Ascending aorta (tissue), 2 donors: ENCODE data around the gene SGMS2. TPM values are rescaled to one million over a fixed set of nuclear protein-coding genes. Genes with fewer than 3 reads are reported as not detected.

Experiments
- DNase-seq, 2 donors: peaks; one replicate each; pipeline ENCODE4 v3.0.0-alpha.2; 2019; ENCODE audit warnings: low spot score in 2 of 2
- H3K27ac ChIP-seq, 2 donors: fragments of 200-600 bp; sonication (generic); one replicate each; pipeline ENCODE4 v1.5.1; 2016 to 2017; ENCODE audit warnings: mild to moderate bottlenecking in 1 of 2
- H3K27me3 ChIP-seq: fragments of 200-600 bp; sonication (generic); one replicate; pipeline ENCODE4 v1.5.1; 2017
- H3K36me3 ChIP-seq, 2 donors: fragments of 200-600 bp; sonication (generic); one replicate each; pipeline ENCODE4 v1.5.1; 2016
- H3K4me1 ChIP-seq, 2 donors: fragments of 200-600 bp; sonication (generic); one replicate each; pipeline ENCODE4 v1.5.1; 2016 to 2017; ENCODE audit warnings: mild to moderate bottlenecking in 1 of 2
- H3K4me3 ChIP-seq, 2 donors: fragments of 200-600 bp; sonication (generic); one replicate each; pipeline ENCODE4 v1.5.1; 2016 to 2017; ENCODE audit warnings: mild to moderate bottlenecking in 1 of 2
- H3K9me3 ChIP-seq, 2 donors: fragments of 200-600 bp; sonication (generic); one replicate each; pipeline ENCODE4 v1.5.1; 2016
- CTCF ChIP-seq, 3 experiments: fragments of 200-600 bp in 2 of 3; fragments of 450-650 bp in 1 of 3; sonication (generic) in 2 of 3; IDR thresholded peaks; one replicate each; pipeline ENCODE4 v1.5.1; 2016 to 2019; ENCODE audit warnings: antibody characterized with exemption in 3 of 3, mild to moderate bottlenecking in 1 of 3, moderate library complexity in 1 of 3
- intact Hi-C: fragments of 100-400 bp; cut with DNase I; formaldehyde crosslinking; loops from one replicate; pipeline ENCODE4 v1.15.1; 2023
- total RNA-seq: library from RNA; depleted of rRNA; stranded (reverse); fragments of >200 nt; gene quantifications from one replicate; pipeline ENCODE4 v1.1.0, GENCODE V29; 2016

SGMS2 gene
- 333 TPM for total RNA-seq

GRCh38 chr4:107824350-107825071, at the start of gene SGMS2:
TSS of gene SGMS2 (plus strand) at chr4:107824932. CDS start at chr4:107895554, 70,622 bp downstream.
- Histone ChIP-seq H3K4me3 (peak within 1 kb of the TSS; percentile 77 to 94), H3K4me1 (peaks cover 2 to 3% of the 10 kb centered on the region in 2 donors), H3K27me3 (no peaks in the 10 kb centered on the region), H3K9me3 (no peaks in the 10 kb centered on the region), H3K27ac (peak within 1 kb of the TSS; percentile 96 to 98), H3K36me3 (no peaks in the 10 kb centered on the region)
- intact Hi-C loops, result loop anchor here (1.0 to 10.0 kb wide), 9 partner anchors 43 to 800 kb away; partner anchors contain the start of genes CYP2U1, PAPSS1 and RPL34
- TF ChIP-seq CTCF (IDR thresholded peaks at IDR 0.05), result no peak
- DNase-seq, result peak; percentile 76 to 96

GRCh38 chr4:107777890-107778289, 46.8 kb upstream of the SGMS2 start:
- H3K9me3 ChIP-seq, result no peaks in the 10 kb centered on the region
- no peaks in the 10 kb centered on the region for H3K36me3 ChIP-seq
- DNase-seq, result no peak
- no peaks in the 10 kb centered on the region for H3K4me1 ChIP-seq
- TF ChIP-seq CTCF (IDR thresholded peaks at IDR 0.05), result no peak
- H3K27ac ChIP-seq, result no peak overlapping the region
- H3K27me3 ChIP-seq, result no peaks in the 10 kb centered on the region
- H3K4me3 ChIP-seq, result no peak overlapping the region
- intact Hi-C loops, result no loop called here

GRCh38 chr4:107778784-107779530, 45.8 kb upstream of the SGMS2 start:
- Histone ChIP-seq H3K27me3 (no peaks in the 10 kb centered on the region), H3K4me3 (no peak overlapping the region), H3K9me3 (no peaks in the 10 kb centered on the region), H3K27ac (no peak overlapping the region), H3K4me1 (no peaks in the 10 kb centered on the region), H3K36me3 (no peaks in the 10 kb centered on the region)
- intact Hi-C loops, result no loop called here
- no peak for TF ChIP-seq CTCF (IDR thresholded peaks at IDR 0.05)
- DNase-seq, result no peak

- H3K27ac ChIP-seq, result no peak overlapping the region
- intact Hi-C loops, result no loop called here
- no peaks in the 10 kb centered on the region for H3K4me1 ChIP-seq
- no peak overlapping the region for H3K4me3 ChIP-seq
- no peak for DNase-seq
- H3K27me3 ChIP-seq, result no peaks in the 10 kb centered on the region
- H3K9me3 ChIP-seq, result no peaks in the 10 kb centered on the region
- TF ChIP-seq CTCF (IDR thresholded peaks at IDR 0.05), result no peak
- H3K36me3 ChIP-seq, result no peaks in the 10 kb centered on the region
Observed at GRCh38 chr4:107780665-107781064, 44.1 kb upstream of the SGMS2 start.

GRCh38 chr4:107791902-107792301, 32.8 kb upstream of the SGMS2 start:
- DNase-seq, result no peak
- intact Hi-C loops, result no loop called here
- Histone ChIP-seq H3K27ac (no peak overlapping the region), H3K36me3 (no peaks in the 10 kb centered on the region), H3K4me1 (no peaks in the 10 kb centered on the region), H3K9me3 (peaks cover 0 to 5% of the 10 kb centered on the region in 2 donors), H3K27me3 (no peaks in the 10 kb centered on the region), H3K4me3 (no peak overlapping the region)
- TF ChIP-seq CTCF (IDR thresholded peaks at IDR 0.05), result no peak
